GM20000 (cell line): ENCODE data around the gene RFX8.

ENCODE experiments used
- DNase-seq: peaks from one replicate; pipeline ENCODE4 v3.0.0; 2012; ENCODE audit warnings: low spot score
- CTCF ChIP-seq: IDR thresholded peaks from 2 replicates; pipeline ENCODE4 v1.5.1; 2012; ENCODE audit warnings: mild to moderate bottlenecking, control low read depth; ENCODE audit errors: extremely low read depth, missing control alignments

The RFX8 gene

DNA sequence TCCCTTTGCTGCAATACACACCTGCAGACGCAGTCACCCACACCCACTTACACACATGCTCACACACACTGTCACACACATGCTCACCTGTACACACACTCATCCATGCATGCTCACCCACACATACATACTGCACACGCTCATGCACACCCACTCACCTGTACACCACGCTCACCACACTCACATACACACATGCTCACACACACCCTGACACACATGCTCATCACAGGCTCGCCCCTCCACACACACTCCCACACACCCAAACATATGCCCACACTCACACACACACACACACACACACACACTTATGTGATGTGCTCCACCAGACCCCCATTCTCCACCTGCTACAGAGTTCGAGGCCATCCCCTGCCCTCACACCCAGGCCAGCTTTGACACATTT, 64.8 kb downstream of the RFX8 start:
- TF ChIP-seq CTCF, result no peak
- no peak for DNase-seq

DNA sequence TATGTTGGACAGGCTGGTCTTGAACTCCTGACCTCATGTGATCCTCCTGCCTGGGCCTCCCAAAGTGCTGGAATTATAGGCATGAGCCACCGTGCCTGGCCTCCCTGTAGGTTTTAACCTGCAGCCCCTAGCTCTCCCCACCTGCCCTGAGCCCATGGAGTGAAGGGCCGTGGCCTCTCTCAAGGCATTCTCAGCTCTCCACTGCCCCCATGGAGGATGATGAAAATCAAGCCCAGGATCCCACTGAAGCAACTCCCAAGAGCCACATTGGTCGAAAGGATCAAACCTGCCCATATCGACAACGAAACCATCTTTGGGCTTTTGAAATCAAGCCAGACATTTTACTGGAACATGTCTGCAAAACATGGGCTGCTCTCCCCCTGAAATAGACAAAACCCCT, 65.2 kb downstream of the RFX8 start:
- no peak for TF ChIP-seq CTCF
- no peak for DNase-seq

DNA sequence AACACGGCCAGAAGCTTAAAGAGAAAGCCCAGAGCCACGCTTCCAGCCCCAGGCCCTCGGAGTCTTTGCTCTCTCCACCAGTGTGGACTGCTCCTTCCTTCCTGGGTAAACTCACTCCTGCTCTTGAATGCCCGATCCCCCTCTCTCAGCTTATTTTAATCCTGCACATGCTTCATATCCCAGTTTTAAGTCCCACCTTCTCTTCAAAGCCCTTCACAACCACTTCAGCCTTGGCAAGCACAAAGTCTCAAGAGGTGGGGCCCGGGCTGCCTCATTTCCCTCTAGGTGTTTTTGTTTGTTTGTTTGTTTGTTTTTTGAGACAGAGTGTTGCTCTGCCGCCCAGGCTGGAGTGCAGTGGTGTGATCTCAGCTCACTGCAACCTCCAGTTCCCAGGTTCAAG, 66.0 kb downstream of the RFX8 start:
- no peak for TF ChIP-seq CTCF
- no peak for DNase-seq

- TF ChIP-seq CTCF, result no peak
- DNase-seq, result no peak
Observed at GRCh38 chr2:101405351-101405899, 69.5 kb downstream of the RFX8 start.

DNA sequence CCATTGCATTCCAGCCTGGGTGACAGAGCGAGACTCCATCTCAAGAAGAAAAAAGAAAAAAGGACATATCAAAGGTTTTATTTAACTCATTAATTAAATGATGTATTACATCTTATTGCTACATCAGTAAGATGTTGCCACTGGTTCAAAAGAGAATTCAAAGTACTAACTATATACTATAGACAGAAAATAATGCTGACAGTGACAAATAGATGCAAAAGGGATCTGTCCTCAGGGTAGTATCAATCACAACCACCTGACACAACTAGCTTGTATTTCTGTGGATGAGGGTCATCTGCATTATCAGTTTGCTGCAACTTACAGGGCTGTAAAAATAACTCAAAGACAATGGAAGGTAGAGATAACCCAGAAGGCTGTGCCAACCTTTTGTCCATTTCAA, 71.2 kb downstream of the RFX8 start:
- DNase-seq, result no peak
- no peak for TF ChIP-seq CTCF

GRCh38 chr2:101402630-101403029, 72.3 kb downstream of the RFX8 start:
- TF ChIP-seq CTCF, result no peak
- no peak for DNase-seq

DNA sequence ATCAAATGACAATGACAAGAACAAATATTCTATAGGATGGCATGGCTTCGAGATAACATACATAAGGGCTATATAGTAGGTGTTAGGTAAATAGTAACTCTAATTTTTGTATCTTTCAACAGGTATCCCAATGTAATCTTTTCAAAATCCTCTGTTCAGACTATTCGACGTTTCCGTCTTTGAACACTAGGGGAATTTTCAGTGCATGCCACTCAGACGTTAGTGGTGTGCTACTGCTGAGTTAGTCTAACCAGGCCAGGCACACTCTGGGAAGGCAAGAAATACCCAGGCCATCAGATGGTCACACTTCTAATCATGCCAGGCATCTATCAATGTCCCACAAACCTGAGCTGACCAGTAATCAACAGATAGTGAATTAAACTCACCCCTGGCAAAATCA, 73.0 kb downstream of the RFX8 start:
- DNase-seq, result no peak
- no peak for TF ChIP-seq CTCF
